Right lobe of liver (tissue), 4 donors: Measurements from ENCODE around the gene TSHZ1.

Source experiments
- POLR2A ChIP-seq: fragments of 450-650 bp; IDR thresholded peaks from one replicate; pipeline ENCODE4 v1.6.1; 2017; ENCODE audit warnings: antibody characterized with exemption, mild to moderate bottlenecking
- TF ChIP-seq, protein P1 (sequence below), 4 donors: fragments of 200-600 bp in 3 of 4; fragments of 450-650 bp in 1 of 4; IDR thresholded peaks; one replicate each; pipeline versions ENCODE4 v1.5.1 to v1.8.0; 2016 to 2022; ENCODE audit warnings: antibody characterized with exemption in 4 of 4, mild to moderate bottlenecking in 2 of 4
- donor health status: DM: no; HTN: no; CAD: no.
- donor health status: DM: no; HTN: no; CAD: no.
- donor health status: DM: no; HTN: yes; CAD: no.

DNA sequence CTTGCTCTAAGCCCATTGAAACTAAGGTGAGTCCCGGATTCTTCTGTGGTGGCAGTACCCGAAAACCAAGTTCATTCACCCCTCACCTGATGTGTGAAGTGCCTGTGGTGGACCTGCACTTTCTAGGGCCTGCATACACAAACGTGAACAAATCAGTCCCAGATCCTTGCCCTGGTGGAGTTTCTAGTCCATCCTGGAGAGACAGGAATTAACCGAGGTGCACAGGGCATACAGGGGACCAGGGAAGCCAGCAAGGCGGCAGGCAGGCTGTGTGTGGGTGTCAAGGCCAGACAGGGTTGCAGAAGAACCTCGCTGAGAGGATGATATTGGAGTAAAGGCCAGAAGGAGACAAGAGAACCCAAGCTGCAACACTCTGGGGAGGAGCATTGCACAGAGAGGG lies 110.8 kb downstream of the TSHZ1 start:
- TF ChIP-seq POLR2A: no peak
- TF ChIP-seq, protein P1, sequence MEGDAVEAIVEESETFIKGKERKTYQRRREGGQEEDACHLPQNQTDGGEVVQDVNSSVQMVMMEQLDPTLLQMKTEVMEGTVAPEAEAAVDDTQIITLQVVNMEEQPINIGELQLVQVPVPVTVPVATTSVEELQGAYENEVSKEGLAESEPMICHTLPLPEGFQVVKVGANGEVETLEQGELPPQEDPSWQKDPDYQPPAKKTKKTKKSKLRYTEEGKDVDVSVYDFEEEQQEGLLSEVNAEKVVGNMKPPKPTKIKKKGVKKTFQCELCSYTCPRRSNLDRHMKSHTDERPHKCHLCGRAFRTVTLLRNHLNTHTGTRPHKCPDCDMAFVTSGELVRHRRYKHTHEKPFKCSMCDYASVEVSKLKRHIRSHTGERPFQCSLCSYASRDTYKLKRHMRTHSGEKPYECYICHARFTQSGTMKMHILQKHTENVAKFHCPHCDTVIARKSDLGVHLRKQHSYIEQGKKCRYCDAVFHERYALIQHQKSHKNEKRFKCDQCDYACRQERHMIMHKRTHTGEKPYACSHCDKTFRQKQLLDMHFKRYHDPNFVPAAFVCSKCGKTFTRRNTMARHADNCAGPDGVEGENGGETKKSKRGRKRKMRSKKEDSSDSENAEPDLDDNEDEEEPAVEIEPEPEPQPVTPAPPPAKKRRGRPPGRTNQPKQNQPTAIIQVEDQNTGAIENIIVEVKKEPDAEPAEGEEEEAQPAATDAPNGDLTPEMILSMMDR (IDR thresholded peaks at IDR 0.05): no peak
